ENCODE data around the gene MIOS.
"Not testable (repeated sequence)": the region's sequence is repeated elsewhere in the genome, so short reads cannot be mapped to it uniquely, and the experiment has no call there.

The MIOS gene

GRCh38 chr7:7620644-7621210 is 54.0 kb downstream of the MIOS start:
- in situ Hi-C loops (cut with HindIII; ENCODE audit: low pct_ligation_motif_present, low pct_unique_long_range_greater_than_20kb, low sequenced_read_pairs), result no loop called here

GRCh38 chr7:7628476-7628875 is 61.8 kb downstream of the MIOS start:
- in situ Hi-C loops (cut with HindIII; ENCODE audit: low pct_ligation_motif_present, low pct_unique_long_range_greater_than_20kb, low sequenced_read_pairs), result loop anchor here (25.0 kb wide), 1 partner anchor 584 kb away; no protein-coding TSS in a partner anchor
- DNase-seq, result no peak

More at GRCh38 chr7:7620644-7621210, 54.0 kb downstream of the MIOS start:
- no peak for DNase-seq

GRCh38 chr7:7630626-7631329 is 64.1 kb downstream of the MIOS start:
- in situ Hi-C loops (cut with HindIII; ENCODE audit: low pct_ligation_motif_present, low pct_unique_long_range_greater_than_20kb, low sequenced_read_pairs), result loop anchor here (25.0 kb wide), 1 partner anchor 582 kb away; no protein-coding TSS in a partner anchor

GRCh38 chr7:7639421-7639820 is 72.7 kb downstream of the MIOS start:
- DNase-seq, result peak; percentile 35
- in situ Hi-C loops (cut with HindIII; ENCODE audit: low pct_ligation_motif_present, low pct_unique_long_range_greater_than_20kb, low sequenced_read_pairs), result loop anchor here (25.0 kb wide), 1 partner anchor 573 kb away; no protein-coding TSS in a partner anchor

More at GRCh38 chr7:7630626-7631329, 64.1 kb downstream of the MIOS start:
- DNase-seq, result no peak

GRCh38 chr7:7639847-7640220 is 73.2 kb downstream of the MIOS start:
- in situ Hi-C loops (cut with HindIII; ENCODE audit: low pct_ligation_motif_present, low pct_unique_long_range_greater_than_20kb, low sequenced_read_pairs), result loop anchor here (25.0 kb wide), 1 partner anchor 572 kb away; no protein-coding TSS in a partner anchor
- DNase-seq, result peak; percentile 55

GRCh38 chr7:7640221-7641128 is 73.8 kb downstream of the MIOS start, which contains the start of gene UMAD1:
Gene UMAD1 (plus strand): TSS chr7:7640752. CDS start chr7:7673372, 32,620 bp downstream.
- peak; percentile 100 for DNase-seq
- in situ Hi-C loops (cut with HindIII; ENCODE audit: low pct_ligation_motif_present, low pct_unique_long_range_greater_than_20kb, low sequenced_read_pairs), result loop anchor here (25.0 kb wide), 1 partner anchor 572 kb away; no protein-coding TSS in a partner anchor

GRCh38 chr7:7641129-7641663 is 74.5 kb downstream of the MIOS start:
- no peak for DNase-seq
- in situ Hi-C loops (cut with HindIII; ENCODE audit: low pct_ligation_motif_present, low pct_unique_long_range_greater_than_20kb, low sequenced_read_pairs), result loop anchor here (25.0 kb wide), 1 partner anchor 571 kb away; no protein-coding TSS in a partner anchor

- in situ Hi-C loops (cut with HindIII; ENCODE audit: low pct_ligation_motif_present, low pct_unique_long_range_greater_than_20kb, low sequenced_read_pairs), result loop anchor here (25.0 kb wide), 1 partner anchor 570 kb away; no protein-coding TSS in a partner anchor
- no peak for DNase-seq
Observed at GRCh38 chr7:7642081-7642480, 75.4 kb downstream of the MIOS start.

GRCh38 chr7:7647495-7648036 is 80.9 kb downstream of the MIOS start:
- no peak for DNase-seq
- in situ Hi-C loops (cut with HindIII; ENCODE audit: low pct_ligation_motif_present, low pct_unique_long_range_greater_than_20kb, low sequenced_read_pairs), result loop anchor here (25.0 kb wide), 1 partner anchor 565 kb away; no protein-coding TSS in a partner anchor

- no peak for DNase-seq
- in situ Hi-C loops (cut with HindIII; ENCODE audit: low pct_ligation_motif_present, low pct_unique_long_range_greater_than_20kb, low sequenced_read_pairs), result no loop called here
Observed at GRCh38 chr7:7650682-7651206, 84.1 kb downstream of the MIOS start.

- in situ Hi-C loops (cut with HindIII; ENCODE audit: low pct_ligation_motif_present, low pct_unique_long_range_greater_than_20kb, low sequenced_read_pairs), result no loop called here
Observed at GRCh38 chr7:7651479-7651878, 84.8 kb downstream of the MIOS start.

GRCh38 chr7:7652798-7653540 is 86.3 kb downstream of the MIOS start:
- DNase-seq, result no peak
- in situ Hi-C loops (cut with HindIII; ENCODE audit: low pct_ligation_motif_present, low pct_unique_long_range_greater_than_20kb, low sequenced_read_pairs), result no loop called here

More at GRCh38 chr7:7651479-7651878, 84.8 kb downstream of the MIOS start:
- no peak for DNase-seq

GRCh38 chr7:7653593-7654187 is 87.0 kb downstream of the MIOS start:
- peak; percentile 53 for DNase-seq
- in situ Hi-C loops (cut with HindIII; ENCODE audit: low pct_ligation_motif_present, low pct_unique_long_range_greater_than_20kb, low sequenced_read_pairs), result no loop called here

- no peak for DNase-seq
- in situ Hi-C loops (cut with HindIII; ENCODE audit: low pct_ligation_motif_present, low pct_unique_long_range_greater_than_20kb, low sequenced_read_pairs), result no loop called here
Observed at GRCh38 chr7:7654964-7655715, 88.5 kb downstream of the MIOS start.

GRCh38 chr7:7656459-7656858 is 89.8 kb downstream of the MIOS start:
- in situ Hi-C loops (cut with HindIII; ENCODE audit: low pct_ligation_motif_present, low pct_unique_long_range_greater_than_20kb, low sequenced_read_pairs); DNase-seq: not testable (repeated sequence)

Data from ACHN (cell line).